ENCODE measurements around the gene PIK3R1. TPM values are rescaled to one million over a fixed set of nuclear protein-coding genes. Genes with fewer than 3 reads are reported as not detected.

The PIK3R1 gene
- total RNA-seq, 1 experiment from 2014 or later: 1.7 TPM

GRCh38 chr5:68254810-68255209 lies 39.3 kb downstream of the PIK3R1 start:
- H3F3A ChIP-seq (ENCODE audit: low read length, unreplicated experiment): no peaks in the 10 kb centered on the region
- no peak overlapping the region for H3K27ac ChIP-seq (ENCODE audit: low read length)
- H3K9me2 ChIP-seq (replicated peaks; ENCODE audit: low read length): no peaks in the 10 kb centered on the region
- POLR2A ChIA-PET (ENCODE audit: unreplicated experiment): no interaction called here
- H3K4me1 ChIP-seq (ENCODE audit: insufficient read depth, low read length): no peaks in the 10 kb centered on the region
- no peak overlapping the region for H3K9ac ChIP-seq (ENCODE audit: low read length)
- no peaks in the 10 kb centered on the region for H4K20me1 ChIP-seq (ENCODE audit: low read length)
- no peak overlapping the region for H3K4me2 ChIP-seq (ENCODE audit: low read length)
- no TSS peak for BruUV-seq (replicated peaks)
- H3K4me3 ChIP-seq (ENCODE audit: low read length): no peak overlapping the region
- H2AFZ ChIP-seq (ENCODE audit: low read length): no peak overlapping the region
- no peaks in the 10 kb centered on the region for H3K79me2 ChIP-seq (ENCODE audit: low read length)
- no peaks in the 10 kb centered on the region; the same call in 1 of the 2 replicates for H3K36me3 ChIP-seq (ENCODE audit: low read depth, low read length)
- no peaks in the 10 kb centered on the region for H3K27me3 ChIP-seq (ENCODE audit: low read length)
- DNase-seq (no peak), ATAC-seq (no peak)
- CTCF ChIA-PET: no interaction called here
- no peak for TF ChIP-seq EZH2phosphoT487 (IDR thresholded peaks at IDR 0.05; ENCODE audit: borderline replicate concordance, low read length)
- TF ChIP-seq EZH2 (IDR thresholded peaks at IDR 0.05; ENCODE audit: low read length, unreplicated experiment): no peak
- TF ChIP-seq, protein P1, sequence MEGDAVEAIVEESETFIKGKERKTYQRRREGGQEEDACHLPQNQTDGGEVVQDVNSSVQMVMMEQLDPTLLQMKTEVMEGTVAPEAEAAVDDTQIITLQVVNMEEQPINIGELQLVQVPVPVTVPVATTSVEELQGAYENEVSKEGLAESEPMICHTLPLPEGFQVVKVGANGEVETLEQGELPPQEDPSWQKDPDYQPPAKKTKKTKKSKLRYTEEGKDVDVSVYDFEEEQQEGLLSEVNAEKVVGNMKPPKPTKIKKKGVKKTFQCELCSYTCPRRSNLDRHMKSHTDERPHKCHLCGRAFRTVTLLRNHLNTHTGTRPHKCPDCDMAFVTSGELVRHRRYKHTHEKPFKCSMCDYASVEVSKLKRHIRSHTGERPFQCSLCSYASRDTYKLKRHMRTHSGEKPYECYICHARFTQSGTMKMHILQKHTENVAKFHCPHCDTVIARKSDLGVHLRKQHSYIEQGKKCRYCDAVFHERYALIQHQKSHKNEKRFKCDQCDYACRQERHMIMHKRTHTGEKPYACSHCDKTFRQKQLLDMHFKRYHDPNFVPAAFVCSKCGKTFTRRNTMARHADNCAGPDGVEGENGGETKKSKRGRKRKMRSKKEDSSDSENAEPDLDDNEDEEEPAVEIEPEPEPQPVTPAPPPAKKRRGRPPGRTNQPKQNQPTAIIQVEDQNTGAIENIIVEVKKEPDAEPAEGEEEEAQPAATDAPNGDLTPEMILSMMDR (conservative IDR thresholded peaks at IDR 0.05; ENCODE audit: low read depth, low read length): no peak
- intact Hi-C loops (cut with micrococcal nuclease): no loop called here
- no peaks in the 10 kb centered on the region for H3K9me3 ChIP-seq (ENCODE audit: low read length)

DNA sequence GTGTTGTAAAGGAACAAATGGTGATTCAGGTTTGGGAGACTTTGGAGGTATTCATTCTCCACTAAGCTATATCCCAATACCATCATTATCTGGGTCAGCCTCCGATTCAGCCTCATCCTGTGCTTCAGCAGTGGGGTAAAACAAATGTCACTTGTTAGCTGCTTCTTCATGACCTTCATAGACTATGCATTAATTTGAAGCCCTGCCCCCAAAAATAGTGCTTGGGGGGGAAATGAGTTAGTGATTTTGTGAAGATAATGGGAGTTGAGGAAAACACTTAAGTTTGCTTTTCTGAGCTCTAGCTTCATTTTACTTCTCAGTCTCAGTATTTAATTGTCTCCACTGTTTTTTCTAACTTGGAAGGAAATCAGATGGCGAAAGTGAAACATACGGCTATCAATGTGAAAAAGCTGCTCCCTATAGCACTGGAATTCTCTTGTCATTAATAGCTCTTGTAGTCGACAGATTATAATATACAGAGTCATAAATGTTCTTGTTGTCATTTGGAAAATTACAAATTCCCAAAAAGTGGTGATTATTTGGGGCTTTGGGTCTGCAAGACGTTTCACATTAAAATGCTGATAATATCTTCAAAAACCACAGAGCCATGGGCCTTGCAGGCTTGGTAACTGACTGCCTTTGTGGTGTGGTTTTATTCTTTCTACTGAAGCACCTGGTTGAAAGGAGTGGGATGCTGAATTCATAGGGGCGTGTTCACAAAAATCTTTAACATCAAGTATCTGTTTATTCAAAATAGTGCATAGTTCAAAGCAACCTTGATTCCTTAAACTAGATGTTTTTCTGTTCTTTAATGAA lies 40.0 kb downstream of the PIK3R1 start:
- Histone ChIP-seq H3K9ac (ENCODE audit: low read length) (no peak overlapping the region), H3K9me3 (ENCODE audit: low read length) (no peaks in the 10 kb centered on the region), H3K9me2 (replicated peaks; ENCODE audit: low read length) (no peaks in the 10 kb centered on the region), H3K4me3 (ENCODE audit: low read length) (no peak overlapping the region), H4K20me1 (ENCODE audit: low read length) (no peaks in the 10 kb centered on the region), H3F3A (ENCODE audit: low read length, unreplicated experiment) (no peaks in the 10 kb centered on the region), H3K27me3 (ENCODE audit: low read length) (no peaks in the 10 kb centered on the region), H3K79me2 (ENCODE audit: low read length) (no peaks in the 10 kb centered on the region), H3K36me3 (ENCODE audit: low read depth, low read length) (no peaks in the 10 kb centered on the region; the same call in 1 of the 2 replicates), H2AFZ (ENCODE audit: low read length) (no peak overlapping the region), H3K4me2 (ENCODE audit: low read length) (no peak overlapping the region), H3K27ac (ENCODE audit: low read length) (no peak overlapping the region), H3K4me1 (ENCODE audit: insufficient read depth, low read length) (no peaks in the 10 kb centered on the region)
- POLR2A ChIA-PET (ENCODE audit: unreplicated experiment): no interaction called here
- intact Hi-C loops (cut with micrococcal nuclease): no loop called here
- CTCF ChIA-PET: no interaction called here
- TF ChIP-seq, protein P1 (conservative IDR thresholded peaks at IDR 0.05; ENCODE audit: low read depth, low read length): no peak
- TF ChIP-seq EZH2 (IDR thresholded peaks at IDR 0.05; ENCODE audit: low read length, unreplicated experiment) (no peak), EZH2phosphoT487 (IDR thresholded peaks at IDR 0.05; ENCODE audit: borderline replicate concordance, low read length) (no peak)
- BruUV-seq (replicated peaks): no TSS peak
- ATAC-seq (no peak), DNase-seq (no peak)

DNA sequence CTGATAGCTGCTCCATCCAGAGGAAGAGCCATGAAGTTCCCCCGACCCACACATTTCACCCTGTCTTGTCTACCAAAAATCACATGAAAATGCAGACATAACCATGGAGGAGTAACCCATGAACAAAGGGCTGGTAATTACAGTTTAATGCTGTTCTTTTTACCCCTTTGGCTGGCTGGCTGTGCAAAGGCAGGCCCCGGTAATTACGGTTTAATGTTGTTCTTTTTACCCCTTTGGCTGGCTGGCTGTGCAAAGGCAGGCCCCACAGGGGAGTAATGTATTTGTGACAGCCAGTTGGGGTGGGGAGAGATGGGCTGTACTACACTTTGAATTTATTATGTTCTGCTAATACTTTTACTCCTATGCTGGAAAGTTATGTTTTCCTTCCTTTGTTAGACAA lies 41.7 kb downstream of the PIK3R1 start:
- DNase-seq (no peak), ATAC-seq (no peak)
- CTCF ChIA-PET: no interaction called here
- intact Hi-C loops (cut with micrococcal nuclease): no loop called here
- TF ChIP-seq EZH2 (IDR thresholded peaks at IDR 0.05; ENCODE audit: low read length, unreplicated experiment): no peak
- TF ChIP-seq EZH2phosphoT487 (IDR thresholded peaks at IDR 0.05; ENCODE audit: borderline replicate concordance, low read length): no peak
- TF ChIP-seq, protein P1 (conservative IDR thresholded peaks at IDR 0.05; ENCODE audit: low read depth, low read length): no peak
- no TSS peak for BruUV-seq (replicated peaks)
- no peak overlapping the region for H3K4me3 ChIP-seq (ENCODE audit: low read length)
- no peak overlapping the region for H2AFZ ChIP-seq (ENCODE audit: low read length)
- no peaks in the 10 kb centered on the region for H3K27me3 ChIP-seq (ENCODE audit: low read length)
- H3K9me2 ChIP-seq (replicated peaks; ENCODE audit: low read length): no peaks in the 10 kb centered on the region
- no peak overlapping the region for H3K27ac ChIP-seq (ENCODE audit: low read length)
- H3K4me1 ChIP-seq (ENCODE audit: insufficient read depth, low read length): no peaks in the 10 kb centered on the region
- H3K36me3 ChIP-seq (ENCODE audit: low read depth, low read length): no peaks in the 10 kb centered on the region; the same call in 1 of the 2 replicates
- no peaks in the 10 kb centered on the region for H3F3A ChIP-seq (ENCODE audit: low read length, unreplicated experiment)
- H3K79me2 ChIP-seq (ENCODE audit: low read length): no peaks in the 10 kb centered on the region
- no peaks in the 10 kb centered on the region for H3K9me3 ChIP-seq (ENCODE audit: low read length)
- H3K4me2 ChIP-seq (ENCODE audit: low read length): no peak overlapping the region
- POLR2A ChIA-PET (ENCODE audit: unreplicated experiment): no interaction called here
- no peaks in the 10 kb centered on the region for H4K20me1 ChIP-seq (ENCODE audit: low read length)
- H3K9ac ChIP-seq (ENCODE audit: low read length): no peak overlapping the region

Data from PC-3 (cell line).